ENCODE measurements around the gene GLIS2. TPM values are rescaled to one million over a fixed set of nuclear protein-coding genes. Genes with fewer than 3 reads are reported as not detected.
A peak's percentile ranks its signal among the peaks of the same experiment; 100 is the strongest.

Gene GLIS2
- total and polyA plus RNA-seq, 2 of the 4 experiments (the other 2 are of a cell fraction): 0.36 to 8.4 TPM

DNA sequence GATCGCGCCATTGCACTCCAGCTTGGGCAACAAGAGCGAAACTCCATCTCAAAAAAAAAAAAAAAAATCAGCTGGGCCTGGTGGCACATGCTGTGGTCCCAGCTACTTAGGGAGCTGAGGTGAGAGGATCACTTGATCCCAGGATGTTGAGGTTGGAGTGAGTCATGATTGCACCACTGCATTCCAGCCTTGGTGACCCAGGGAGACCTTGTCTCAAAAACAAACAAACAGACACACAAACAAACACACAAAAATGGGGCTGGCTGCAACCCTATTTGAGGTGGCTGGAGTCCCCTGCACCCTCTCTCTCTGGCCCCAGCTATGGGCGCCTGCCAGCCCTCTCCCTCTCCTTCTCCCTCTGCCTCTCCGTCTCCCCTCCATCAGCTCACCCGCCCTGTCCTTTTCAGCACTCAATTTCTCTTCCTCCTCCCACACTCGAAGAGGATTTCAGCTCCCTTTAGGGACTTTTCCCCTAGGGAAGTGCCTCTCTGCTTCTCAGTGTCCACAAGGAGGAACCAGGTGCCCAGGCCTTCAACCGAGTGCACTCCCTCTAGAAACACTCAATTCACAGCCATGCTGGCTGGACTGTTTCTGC lies 25.5 kb upstream of the GLIS2 start:
- no TSS peak for BruUV-seq (replicated peaks)
- dilution Hi-C loops (cut with HindIII; ENCODE audit: low sequenced_read_pairs, unreplicated experiment) (no loop called here), intact Hi-C loops (cut with micrococcal nuclease) (loop anchor here (1.0 kb wide), 1 partner anchor 112 kb away; no protein-coding TSS in a partner anchor), in situ Hi-C loops (cut with MboI; ENCODE audit: low sequenced_read_pairs) (no loop called here)
- H3K27ac ChIP-seq (ENCODE audit: insufficient read depth, low read length): no peak overlapping the region
- H3K79me1 ChIP-seq (ENCODE audit: low read depth in 1 of 2, low read length in 2 of 2): peaks cover 0 to 10% of the 10 kb centered on the region in 2 experiments; a peak in 1 of 4 replicates
- peak overlapping the region; percentile 35; the same call in 1 of the 2 replicates for H2AK5ac ChIP-seq (ENCODE audit: low read depth, low read length)
- H4K5ac ChIP-seq (ENCODE audit: low read depth, low read length): no peak overlapping the region
- ATAC-seq (ENCODE audit: low read depth) (no peak), DNase-seq (peak; percentile 66)
- H4K20me1 ChIP-seq (ENCODE audit: insufficient read depth, low read length): no peaks in the 10 kb centered on the region; the same call in 1 of the 2 replicates
- peak overlapping the region; percentile 76 for H2AK9ac ChIP-seq (replicated peaks; ENCODE audit: low read depth, low read length, poor library complexity)
- no peak overlapping the region for H3K4me2 ChIP-seq (ENCODE audit: low read depth, low read length)
- peak overlapping the region; percentile 9; the same call in 1 of the 2 replicates for H2BK20ac ChIP-seq (ENCODE audit: low read depth, low read length)
- no peak overlapping the region for H3K4me3 ChIP-seq (ENCODE audit: insufficient read depth, low read depth, low read length)
- H3K23ac ChIP-seq (ENCODE audit: low read depth, low read length): no peak overlapping the region
- H3K14ac ChIP-seq (replicated peaks; ENCODE audit: low read depth, low read length): no peak overlapping the region; the same call in 1 of the 2 replicates
- H2BK120ac ChIP-seq (ENCODE audit: low read depth, low read length): peak overlapping the region; percentile 76; the same call in 1 of the 2 replicates
- ChIA-PET CTCF (interaction anchor here (0.6 to 1.4 kb wide), 6 partner anchors 9 to 112 kb away, joined by 3 to 11 read pairs (median 3); no protein-coding TSS in a partner anchor), POLR2A (ENCODE audit: unreplicated experiment) (interaction anchor here (0.6 to 0.7 kb wide), 3 partner anchors 14 to 423 kb away, joined by 3 to 12 read pairs (median 3); partner anchors contain the start of gene GLIS2)
- no peak overlapping the region for H2BK5ac ChIP-seq (ENCODE audit: low read depth, low read length, poor library complexity, severe bottlenecking)
- H3K4me1 ChIP-seq (ENCODE audit: control insufficient read depth, insufficient read depth, low read length): peaks cover 21% of the 10 kb centered on the region
- H3K27me3 ChIP-seq (ENCODE audit: control insufficient read depth, insufficient read depth, low read length): no peaks in the 10 kb centered on the region
- H3K9ac ChIP-seq (ENCODE audit: low read depth, low read length): no peak overlapping the region
- H2BK15ac ChIP-seq (ENCODE audit: low read depth, low read length): peak overlapping the region; percentile 45; the same call in 1 of the 3 replicates
- H3K36me3 ChIP-seq (ENCODE audit: control insufficient read depth, insufficient read depth, low read length): no peaks in the 10 kb centered on the region
- H3K9me1 ChIP-seq (ENCODE audit: insufficient read depth, low read length): peaks cover 4% of the 10 kb centered on the region; the same call in 1 of the 2 replicates
- H3K9me3 ChIP-seq (ENCODE audit: control insufficient read depth, insufficient read depth, low read length): no peaks in the 10 kb centered on the region
- peak overlapping the region; percentile 77 for H2AFZ ChIP-seq (replicated peaks; ENCODE audit: low read length, poor library complexity)
- H3K4ac ChIP-seq (ENCODE audit: low read depth, low read length): peak overlapping the region; percentile 44
- 33% methylated on average over 3 of the region's 8 CpGs; no CpG with 5 or more reads in 1 of the 2 experiments for WGBS, 2 experiments (ENCODE audit: extremely low coverage in 2 of 2, insufficient read length in 1 of 2)
- 0 out of 2 replicates have a peak overlapping the region, but pooled peaks have one; percentile 8 for H4K91ac ChIP-seq (ENCODE audit: insufficient read depth, low read depth, low read length)
- peak overlapping the region in 1 of 2 experiments; percentile 6; a peak in 1 of 4 replicates for H4K8ac ChIP-seq (ENCODE audit: low read depth in 2 of 2, low read length in 2 of 2)
- no peak overlapping the region for H3K56ac ChIP-seq (ENCODE audit: extremely low read depth, insufficient read depth, low read length)
- no peak overlapping the region for H3K18ac ChIP-seq (ENCODE audit: low read depth, low read length)
- TF ChIP-seq BHLHE40 (IDR thresholded peaks at IDR 0.05; ENCODE audit: low read depth, low read length): peak; percentile 74
- TF ChIP-seq MAFK (IDR thresholded peaks at IDR 0.05; ENCODE audit: low read depth, low read length): no peak
- no peak for TF ChIP-seq NFE2L2 (IDR thresholded peaks at IDR 0.05; ENCODE audit: low read depth, low read length)
- no peak for TF ChIP-seq MAZ (IDR thresholded peaks at IDR 0.05; ENCODE audit: borderline replicate concordance, low read depth, low read length)
- TF ChIP-seq RCOR1 (IDR thresholded peaks at IDR 0.05; ENCODE audit: insufficient replicate concordance, low read length): no peak
- peak; percentile 34 for TF ChIP-seq SMC3 (IDR thresholded peaks at IDR 0.05; ENCODE audit: low read depth, low read length)
- TF ChIP-seq, protein P1, sequence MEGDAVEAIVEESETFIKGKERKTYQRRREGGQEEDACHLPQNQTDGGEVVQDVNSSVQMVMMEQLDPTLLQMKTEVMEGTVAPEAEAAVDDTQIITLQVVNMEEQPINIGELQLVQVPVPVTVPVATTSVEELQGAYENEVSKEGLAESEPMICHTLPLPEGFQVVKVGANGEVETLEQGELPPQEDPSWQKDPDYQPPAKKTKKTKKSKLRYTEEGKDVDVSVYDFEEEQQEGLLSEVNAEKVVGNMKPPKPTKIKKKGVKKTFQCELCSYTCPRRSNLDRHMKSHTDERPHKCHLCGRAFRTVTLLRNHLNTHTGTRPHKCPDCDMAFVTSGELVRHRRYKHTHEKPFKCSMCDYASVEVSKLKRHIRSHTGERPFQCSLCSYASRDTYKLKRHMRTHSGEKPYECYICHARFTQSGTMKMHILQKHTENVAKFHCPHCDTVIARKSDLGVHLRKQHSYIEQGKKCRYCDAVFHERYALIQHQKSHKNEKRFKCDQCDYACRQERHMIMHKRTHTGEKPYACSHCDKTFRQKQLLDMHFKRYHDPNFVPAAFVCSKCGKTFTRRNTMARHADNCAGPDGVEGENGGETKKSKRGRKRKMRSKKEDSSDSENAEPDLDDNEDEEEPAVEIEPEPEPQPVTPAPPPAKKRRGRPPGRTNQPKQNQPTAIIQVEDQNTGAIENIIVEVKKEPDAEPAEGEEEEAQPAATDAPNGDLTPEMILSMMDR (conservative IDR thresholded peaks at IDR 0.05; ENCODE audit: low read depth, low read length): peak; percentile 49
- peak; percentile 43; the same call in 1 of the 2 replicates for TF ChIP-seq FOS (IDR thresholded peaks at IDR 0.05; ENCODE audit: low read depth, low read length)
- TF ChIP-seq MXI1 (IDR thresholded peaks at IDR 0.05; ENCODE audit: borderline replicate concordance, low read depth, low read length): no peak
- TF ChIP-seq CEBPB (IDR thresholded peaks at IDR 0.05; ENCODE audit: low read depth, low read length): peak; percentile 84
- TF ChIP-seq, protein P2, sequence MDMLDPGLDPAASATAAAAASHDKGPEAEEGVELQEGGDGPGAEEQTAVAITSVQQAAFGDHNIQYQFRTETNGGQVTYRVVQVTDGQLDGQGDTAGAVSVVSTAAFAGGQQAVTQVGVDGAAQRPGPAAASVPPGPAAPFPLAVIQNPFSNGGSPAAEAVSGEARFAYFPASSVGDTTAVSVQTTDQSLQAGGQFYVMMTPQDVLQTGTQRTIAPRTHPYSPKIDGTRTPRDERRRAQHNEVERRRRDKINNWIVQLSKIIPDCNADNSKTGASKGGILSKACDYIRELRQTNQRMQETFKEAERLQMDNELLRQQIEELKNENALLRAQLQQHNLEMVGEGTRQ (IDR thresholded peaks at IDR 0.05; ENCODE audit: low read depth, low read length): no peak
- TF ChIP-seq, protein P3, sequence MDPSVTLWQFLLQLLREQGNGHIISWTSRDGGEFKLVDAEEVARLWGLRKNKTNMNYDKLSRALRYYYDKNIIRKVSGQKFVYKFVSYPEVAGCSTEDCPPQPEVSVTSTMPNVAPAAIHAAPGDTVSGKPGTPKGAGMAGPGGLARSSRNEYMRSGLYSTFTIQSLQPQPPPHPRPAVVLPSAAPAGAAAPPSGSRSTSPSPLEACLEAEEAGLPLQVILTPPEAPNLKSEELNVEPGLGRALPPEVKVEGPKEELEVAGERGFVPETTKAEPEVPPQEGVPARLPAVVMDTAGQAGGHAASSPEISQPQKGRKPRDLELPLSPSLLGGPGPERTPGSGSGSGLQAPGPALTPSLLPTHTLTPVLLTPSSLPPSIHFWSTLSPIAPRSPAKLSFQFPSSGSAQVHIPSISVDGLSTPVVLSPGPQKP (IDR thresholded peaks at IDR 0.05; ENCODE audit: borderline replicate concordance, low read depth, low read length): no peak
- TF ChIP-seq RFX5 (IDR thresholded peaks at IDR 0.05; ENCODE audit: low read depth, low read length): no peak

All from IMR-90 (cell line).